ENCODE data around the gene KDM6B.

KDM6B gene

GRCh38 chr17:7841396-7841914, 7.4 kb downstream of the KDM6B start:
- peak; percentile 95 for DNase-seq

DNA sequence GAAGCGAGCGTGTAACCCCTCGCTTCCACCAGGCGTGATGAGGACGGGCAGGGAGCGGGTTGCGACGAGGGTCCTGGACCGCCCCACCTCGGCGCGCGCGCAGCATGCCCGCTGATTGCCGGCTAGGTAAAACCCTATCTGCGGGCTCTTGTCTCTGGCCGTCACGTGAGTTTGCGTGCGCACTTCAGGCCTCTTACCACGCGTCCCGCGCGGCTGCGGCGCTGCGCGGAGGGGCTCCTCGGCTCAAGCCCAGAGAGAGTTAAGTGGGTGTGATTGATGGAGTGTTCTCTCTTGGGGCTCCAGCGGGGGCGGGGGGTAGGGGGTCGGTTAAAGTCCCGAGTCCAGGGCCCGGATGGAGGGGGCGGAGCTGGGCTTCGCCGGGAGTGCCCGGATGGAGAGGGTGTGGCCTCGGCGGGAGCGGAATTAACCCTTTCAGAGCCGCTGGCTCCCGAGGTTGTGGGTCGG, 7.9 kb downstream of the KDM6B start:
- peak; percentile 90 for DNase-seq

GRCh38 chr17:7842380-7843256, 8.6 kb downstream of the KDM6B start:
- DNase-seq: peak; percentile 96

- DNase-seq: no peak
These were observed 9.2 kb downstream of the KDM6B start for GRCh38 chr17:7843257-7843535.

DNA sequence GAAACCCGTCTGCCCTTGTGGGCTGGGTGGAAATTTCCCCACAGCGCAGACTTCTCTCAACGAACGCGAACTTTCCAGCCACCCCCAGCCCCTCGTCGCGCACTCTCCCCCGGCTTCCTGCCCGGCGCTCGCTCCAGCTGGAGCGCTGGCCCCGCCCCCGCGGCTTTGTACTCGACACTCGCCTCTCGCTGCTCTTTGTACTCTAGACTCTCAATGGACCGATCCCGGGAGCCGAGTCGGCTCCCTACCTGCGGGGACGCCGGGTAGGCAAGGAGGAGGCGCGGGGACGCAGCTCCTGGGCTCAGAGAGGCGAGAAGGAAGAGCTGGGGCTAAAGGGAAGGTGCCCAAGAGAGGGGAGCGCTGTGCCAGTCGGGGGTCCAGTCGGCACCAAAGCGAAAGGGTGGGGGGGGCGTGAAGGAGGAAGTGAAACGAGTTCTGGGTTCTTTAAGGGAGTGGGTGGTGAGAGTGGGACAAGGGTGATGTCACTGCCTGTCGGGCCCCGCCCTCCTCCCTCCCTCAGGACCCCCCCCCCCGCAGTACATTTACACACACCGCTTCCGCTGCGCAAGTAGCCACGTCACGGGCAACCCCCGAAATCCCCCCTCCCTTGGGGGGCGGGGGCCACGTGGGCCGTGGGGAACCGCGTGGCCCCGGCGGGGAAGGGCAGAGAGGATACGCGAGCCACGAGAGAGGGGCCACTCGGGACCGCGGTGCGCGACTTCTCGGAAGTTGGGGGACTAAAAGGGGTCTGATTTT, 9.7 kb downstream of the KDM6B start:
- DNase-seq: peak; percentile 84

DNA sequence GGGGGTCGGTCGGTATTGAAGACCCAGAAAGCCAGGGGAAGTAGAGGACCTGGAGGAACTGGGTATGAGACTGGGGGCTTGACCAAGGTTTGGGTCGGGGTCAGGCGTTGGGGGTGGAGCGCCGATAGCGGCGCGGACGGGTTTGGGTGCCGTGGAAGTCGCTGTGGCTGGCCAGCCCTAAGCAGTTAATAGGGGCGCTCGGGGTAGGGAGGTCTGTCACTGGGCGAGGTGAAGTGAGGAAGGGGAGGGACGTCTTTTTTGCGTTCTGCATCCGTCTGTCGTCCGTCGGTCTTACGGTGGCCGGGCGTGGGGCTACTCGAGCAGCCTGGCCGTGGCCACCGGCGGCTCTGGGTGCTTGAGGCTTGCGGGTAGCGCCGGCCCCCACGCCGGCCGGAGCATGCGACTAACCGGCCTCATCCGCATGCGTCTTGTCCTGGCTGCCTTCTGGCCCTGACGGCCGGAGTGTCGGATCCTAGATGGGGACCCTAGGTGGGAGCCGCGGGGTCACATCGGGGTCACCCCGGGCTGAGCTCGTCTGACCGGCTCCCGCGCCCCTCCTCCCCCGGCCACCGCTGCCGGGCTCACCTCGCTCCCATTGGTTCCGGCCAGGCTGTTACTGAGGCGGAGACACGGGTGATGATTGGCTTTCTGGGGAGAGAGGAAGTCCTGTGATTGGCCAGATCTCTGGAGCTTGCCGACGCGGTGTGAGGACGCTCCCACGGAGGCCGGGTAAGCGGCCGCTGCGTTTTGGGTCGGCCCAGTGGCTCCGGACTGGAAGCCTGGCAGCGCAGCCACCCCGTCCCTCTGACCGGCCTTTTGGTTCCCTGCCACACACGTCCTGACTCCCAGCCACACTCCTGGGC, 10.5 kb downstream of the KDM6B start:
- DNase-seq: peak; percentile 93

- DNase-seq: no peak
These were observed 11.5 kb downstream of the KDM6B start for GRCh38 chr17:7845359-7846062.

GRCh38 chr17:7846063-7846735, 12.2 kb downstream of the KDM6B start:
- no peak for DNase-seq

DNA sequence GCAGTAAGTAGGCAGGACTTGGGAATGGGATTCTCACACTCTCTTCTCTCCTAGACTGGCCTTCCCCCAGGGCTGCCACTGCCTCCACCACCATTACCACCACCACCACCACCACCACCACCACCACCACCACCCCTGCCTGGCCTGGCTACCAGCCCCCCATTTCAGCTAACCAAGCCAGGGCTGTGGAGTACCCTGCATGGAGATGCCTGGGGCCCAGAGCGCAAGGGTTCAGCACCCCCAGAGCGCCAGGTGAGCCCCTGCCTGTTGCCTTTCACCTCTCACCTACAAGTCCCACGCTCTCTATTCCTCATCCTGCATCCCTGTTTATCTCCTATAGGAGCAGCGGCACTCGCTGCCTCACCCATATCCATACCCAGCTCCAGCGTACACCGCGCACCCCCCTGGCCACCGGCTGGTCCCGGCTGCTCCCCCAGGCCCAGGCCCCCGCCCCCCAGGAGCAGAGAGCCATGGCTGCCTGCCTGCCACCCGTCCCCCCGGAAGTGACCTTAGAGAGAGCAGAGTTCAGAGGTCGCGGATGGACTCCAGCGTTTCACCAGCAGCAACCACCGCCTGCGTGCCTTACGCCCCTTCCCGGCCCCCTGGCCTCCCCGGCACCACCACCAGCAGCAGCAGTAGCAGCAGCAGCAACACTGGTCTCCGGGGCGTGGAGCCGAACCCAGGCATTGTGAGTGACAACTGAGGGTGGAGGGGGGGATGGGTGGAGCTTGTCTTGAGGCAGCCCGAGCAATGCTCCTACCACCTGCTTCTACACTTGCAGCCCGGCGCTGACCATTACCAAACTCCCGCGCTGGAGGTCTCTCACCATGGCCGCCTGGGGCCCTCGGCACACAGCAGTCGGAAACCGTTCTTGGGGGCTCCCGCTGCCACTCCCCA, 13.0 kb downstream of the KDM6B start:
- DNase-seq: no peak

DNA sequence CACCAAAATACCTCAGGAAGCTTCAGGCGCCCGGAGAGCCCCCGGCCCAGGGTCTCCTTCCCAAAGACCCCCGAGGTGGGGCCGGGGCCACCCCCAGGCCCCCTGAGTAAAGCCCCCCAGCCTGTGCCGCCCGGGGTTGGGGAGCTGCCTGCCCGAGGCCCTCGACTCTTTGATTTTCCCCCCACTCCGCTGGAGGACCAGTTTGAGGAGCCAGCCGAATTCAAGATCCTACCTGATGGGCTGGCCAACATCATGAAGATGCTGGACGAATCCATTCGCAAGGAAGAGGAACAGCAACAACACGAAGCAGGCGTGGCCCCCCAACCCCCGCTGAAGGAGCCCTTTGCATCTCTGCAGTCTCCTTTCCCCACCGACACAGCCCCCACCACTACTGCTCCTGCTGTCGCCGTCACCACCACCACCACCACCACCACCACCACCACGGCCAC, 14.1 kb downstream of the KDM6B start:
- no peak for DNase-seq

- no peak for DNase-seq
These were observed 14.7 kb downstream of the KDM6B start for GRCh38 chr17:7848739-7849129.

- DNase-seq: no peak
These were observed 15.2 kb downstream of the KDM6B start for GRCh38 chr17:7849130-7849750.

- no peak for DNase-seq
These were observed 15.9 kb downstream of the KDM6B start for GRCh38 chr17:7849751-7850504.

- DNase-seq: no peak
These were observed 16.9 kb downstream of the KDM6B start for GRCh38 chr17:7850701-7851437.

- DNase-seq: peak; percentile 82
These were observed 17.6 kb downstream of the KDM6B start for GRCh38 chr17:7851438-7852261.

GRCh38 chr17:7852262-7852670, 18.2 kb downstream of the KDM6B start:
- no peak for DNase-seq

- DNase-seq: no peak
These were observed 19.1 kb downstream of the KDM6B start for GRCh38 chr17:7852919-7853690.

Measured in fibroblast of skin of right biceps (primary cell).